HG03439 (cell line): ENCODE measurements around the gene GDAP1L1.
"Not testable (repeated sequence)": the region's sequence is repeated elsewhere in the genome, so short reads cannot be mapped to it uniquely, and the experiment has no call there.

ENCODE experiments used
- ATAC-seq: cut with Tn5 transposase; IDR thresholded peaks from one replicate; pipeline ENCODE4 v1.9.1; 2021; ENCODE audit warnings: mild to moderate bottlenecking, moderate library complexity; ENCODE audit not compliant: unreplicated experiment

The GDAP1L1 gene

DNA sequence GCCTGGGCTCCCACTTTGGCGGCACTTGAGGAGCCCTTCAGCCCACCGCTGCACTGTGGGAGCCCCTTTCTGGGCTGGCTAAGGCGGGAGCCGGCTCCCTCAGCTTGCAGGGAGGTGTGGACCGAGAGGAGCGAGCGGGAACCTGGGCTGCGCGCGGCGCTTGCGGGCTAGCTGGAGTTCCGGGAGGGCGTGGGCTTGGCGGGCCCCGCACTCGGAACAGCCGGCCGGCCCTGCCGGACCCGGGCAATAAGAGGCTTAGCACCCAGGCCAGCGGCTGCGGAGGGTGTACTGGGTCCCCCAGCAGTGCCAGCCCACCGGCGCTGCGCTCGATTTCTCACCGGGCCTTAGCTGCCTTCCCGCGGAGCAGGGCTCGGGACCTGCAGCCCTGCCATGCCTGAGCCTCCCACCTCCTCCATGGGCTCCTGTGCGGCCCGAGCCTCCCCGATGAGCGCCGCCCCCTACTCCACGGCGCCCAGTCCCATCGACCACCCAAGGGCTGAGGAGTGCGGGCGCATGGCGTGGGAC lies 52.0 kb downstream of the GDAP1L1 start:
- ATAC-seq, result not testable (repeated sequence)

DNA sequence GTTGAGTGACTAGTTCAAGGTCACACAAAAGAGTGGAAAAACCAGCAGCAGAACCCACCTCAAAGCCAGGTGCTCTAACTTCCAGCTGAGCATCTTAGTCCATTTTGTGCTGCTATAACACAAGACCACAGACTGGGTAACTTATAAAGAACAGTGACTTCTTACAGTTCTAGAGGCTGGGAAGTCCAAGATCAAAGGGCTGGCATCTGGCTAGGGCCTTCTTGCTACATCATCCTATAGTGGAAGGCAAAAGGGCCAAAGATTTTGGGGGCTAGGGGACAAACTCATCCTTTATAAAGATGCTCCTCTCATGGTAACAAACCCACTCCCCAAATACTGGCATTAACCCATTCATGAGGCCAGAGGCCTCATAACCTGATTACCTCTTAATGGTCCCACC lies 54.2 kb downstream of the GDAP1L1 start:
- no peak for ATAC-seq

GRCh38 chr20:44302026-44302669 lies 55.0 kb downstream of the GDAP1L1 start:
- ATAC-seq, result no peak

DNA sequence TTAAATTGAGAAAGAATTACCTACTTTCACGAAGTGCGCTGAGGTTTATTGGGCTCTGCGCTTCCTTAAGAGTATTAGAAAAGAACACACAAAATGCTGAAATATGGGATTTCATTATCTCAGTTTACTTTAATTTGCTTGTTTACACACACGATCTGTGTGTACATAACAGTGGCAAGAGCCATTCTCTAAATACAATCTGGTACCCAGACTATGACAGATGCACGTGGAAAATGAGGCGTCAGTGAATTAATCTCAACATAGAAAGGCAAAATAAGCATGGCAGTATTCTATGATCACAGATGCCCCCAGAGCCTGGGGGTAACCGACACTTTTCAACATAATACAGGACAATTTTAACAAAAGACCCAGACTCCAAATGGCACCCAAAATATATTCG lies 55.6 kb downstream of the GDAP1L1 start:
- ATAC-seq, result no peak

DNA sequence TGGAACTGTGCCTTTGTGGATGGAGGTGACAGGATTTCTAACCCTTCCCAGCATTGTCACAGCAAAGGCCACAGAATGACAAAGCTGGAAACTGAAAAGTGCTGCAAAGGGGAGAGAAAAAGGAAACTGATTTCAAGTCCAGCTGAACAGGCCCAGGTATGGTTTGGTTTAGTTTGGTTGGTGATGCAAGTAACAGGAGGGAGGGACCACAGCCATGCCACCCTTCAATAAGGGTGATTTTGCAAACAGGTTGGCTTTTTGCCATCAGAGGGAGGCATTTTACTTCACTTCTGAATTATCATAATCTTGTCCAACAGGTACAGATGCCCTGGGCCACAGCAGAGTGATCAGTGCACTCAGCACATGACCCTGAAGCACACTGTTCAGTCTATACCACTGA lies 57.3 kb downstream of the GDAP1L1 start:
- no peak for ATAC-seq

GRCh38 chr20:44306927-44307326 lies 59.8 kb downstream of the GDAP1L1 start:
- no peak for ATAC-seq

GRCh38 chr20:44309763-44310663 lies 62.9 kb downstream of the GDAP1L1 start:
- no peak for ATAC-seq

DNA sequence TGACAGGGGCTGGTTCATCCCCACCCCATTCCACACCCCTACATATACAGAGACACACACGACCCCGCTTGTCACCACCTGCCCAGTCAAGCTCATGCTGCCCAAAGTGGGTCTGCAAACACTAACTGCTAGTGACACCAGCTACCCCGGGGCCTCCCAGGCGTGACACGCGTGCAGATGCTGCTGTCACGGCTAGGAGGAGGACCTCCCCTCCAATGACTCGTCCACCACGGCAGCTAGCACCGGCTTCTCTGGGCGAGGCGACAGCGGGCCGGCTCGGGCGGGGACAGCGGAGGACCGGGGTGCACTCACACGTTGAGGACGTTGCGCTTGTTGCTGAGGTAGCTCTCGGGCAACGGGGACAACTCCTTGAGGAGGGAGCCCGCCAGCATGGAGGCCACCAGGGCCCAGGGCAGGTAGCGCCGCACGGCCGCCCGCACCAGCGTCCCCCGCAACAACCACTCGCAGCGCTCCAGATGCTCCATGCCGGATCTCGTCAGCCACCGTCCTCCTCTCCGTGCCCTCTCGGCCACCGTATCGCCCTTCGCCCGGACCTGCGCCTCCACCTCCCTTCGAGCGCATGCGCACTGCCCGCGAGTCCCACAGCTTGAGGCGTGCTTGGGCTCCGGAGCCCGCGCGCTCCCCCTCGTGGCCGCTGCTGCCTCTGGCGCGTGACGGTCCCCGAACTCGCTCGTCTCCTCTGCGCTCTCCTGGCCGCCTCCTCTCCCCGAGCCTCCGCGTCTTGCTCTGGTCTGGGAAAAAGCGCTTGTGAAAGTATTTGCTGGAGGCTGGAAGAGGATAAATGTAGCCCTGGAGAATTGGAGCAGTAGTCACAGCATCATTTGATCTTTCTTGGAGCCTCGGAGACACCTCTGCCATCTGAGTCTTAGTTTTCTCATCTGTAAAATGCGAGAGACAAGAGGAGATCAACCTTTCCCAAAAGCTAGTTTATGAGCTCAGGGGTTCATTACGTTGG lies 63.8 kb downstream of the GDAP1L1 start, which contains the start of gene FITM2:
Gene FITM2 (minus strand): TSS at position 539 of the 976 bp plus-strand sequence. CDS start 54 bp downstream, at position 485.
- ATAC-seq, result peak; percentile 83

GRCh38 chr20:44314870-44315269 lies 67.8 kb downstream of the GDAP1L1 start:
- no peak for ATAC-seq

DNA sequence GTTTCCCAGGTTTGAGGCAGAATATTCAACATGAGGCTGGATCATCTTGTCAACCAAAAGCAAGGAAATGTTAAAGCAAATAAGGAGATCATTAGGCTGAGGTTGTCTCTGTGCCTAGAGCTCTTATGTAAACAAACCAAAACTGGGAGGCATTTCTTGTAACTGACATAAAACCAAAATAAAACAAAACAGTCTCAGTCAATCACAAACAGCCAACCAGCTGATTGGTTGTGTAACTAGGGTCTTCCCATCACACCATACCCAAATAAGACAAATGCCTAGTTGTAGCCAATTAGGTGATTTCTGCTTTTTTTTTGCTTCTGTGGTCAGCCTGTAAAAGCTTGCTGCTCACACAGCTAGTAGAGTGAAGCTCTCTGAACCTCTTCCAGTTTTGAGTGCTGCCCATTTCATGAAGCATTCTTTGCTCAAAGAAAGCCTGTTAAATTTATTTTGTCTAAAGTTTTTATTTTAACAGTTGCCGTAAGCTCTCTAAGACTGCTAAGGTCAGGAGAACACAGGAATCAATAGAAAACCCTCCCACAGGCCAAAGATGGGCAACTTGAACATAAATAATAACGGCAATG lies 72.8 kb downstream of the GDAP1L1 start:
- no peak for ATAC-seq

- ATAC-seq, result no peak
Measured at GRCh38 chr20:44324343-44324742, 77.2 kb downstream of the GDAP1L1 start.

DNA sequence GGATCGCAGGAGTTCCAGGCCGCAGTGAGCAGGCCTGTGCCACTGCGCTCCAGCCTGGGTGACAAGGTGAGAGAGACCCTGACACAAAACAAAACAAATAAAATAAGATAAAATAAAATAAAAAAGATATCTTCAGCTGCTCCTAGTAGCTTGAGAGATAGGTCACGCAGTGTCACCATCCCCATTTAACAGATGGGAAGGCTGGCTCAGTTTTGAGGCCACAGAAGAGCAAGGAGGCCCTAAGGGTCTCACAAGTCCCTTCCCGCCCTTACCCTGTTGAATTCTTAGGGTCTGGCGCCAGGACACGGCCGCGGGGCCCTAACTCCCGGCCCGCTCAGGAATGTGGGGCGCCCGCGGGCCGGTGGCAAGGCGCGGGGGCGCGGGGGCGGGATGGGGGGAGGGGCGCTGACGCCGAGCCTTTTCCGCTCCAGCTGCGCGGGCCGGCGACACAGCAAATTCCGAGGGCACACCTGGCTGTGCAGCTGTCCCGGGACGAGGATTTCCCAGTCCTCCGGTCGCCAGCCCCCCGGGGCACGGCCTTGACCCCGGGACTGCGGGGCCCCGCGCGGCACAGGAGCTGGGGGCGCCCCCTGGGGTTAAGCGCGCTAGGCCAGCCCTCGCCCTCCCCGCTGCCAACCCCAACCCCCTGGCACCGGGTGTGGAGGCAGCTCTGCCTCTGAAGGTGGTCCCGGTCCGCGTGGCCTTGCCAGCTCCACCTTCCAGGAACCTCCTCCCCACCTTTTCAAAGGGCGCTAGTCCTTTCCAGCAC lies 79.5 kb downstream of the GDAP1L1 start:
- ATAC-seq, result no peak

DNA sequence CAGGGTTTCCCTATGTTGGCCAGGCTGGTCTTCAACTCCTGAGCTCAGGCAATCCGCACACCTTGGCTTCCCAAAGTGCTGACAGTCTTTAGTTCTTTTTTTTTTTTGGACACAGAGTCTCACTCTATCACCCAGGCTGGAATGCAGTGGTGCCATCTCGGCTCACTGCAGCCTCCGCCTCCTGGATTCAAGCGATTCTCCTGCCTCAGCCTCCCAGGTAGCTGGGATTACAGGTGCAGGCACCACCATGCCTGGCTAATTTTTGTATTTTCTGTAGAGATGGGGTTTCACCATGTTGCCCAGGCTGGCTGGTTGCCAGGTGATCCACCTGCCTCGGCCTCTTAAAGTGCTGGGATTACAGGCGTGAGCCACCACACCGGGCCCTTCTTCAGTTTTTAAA lies 80.6 kb downstream of the GDAP1L1 start:
- not testable (repeated sequence) for ATAC-seq

DNA sequence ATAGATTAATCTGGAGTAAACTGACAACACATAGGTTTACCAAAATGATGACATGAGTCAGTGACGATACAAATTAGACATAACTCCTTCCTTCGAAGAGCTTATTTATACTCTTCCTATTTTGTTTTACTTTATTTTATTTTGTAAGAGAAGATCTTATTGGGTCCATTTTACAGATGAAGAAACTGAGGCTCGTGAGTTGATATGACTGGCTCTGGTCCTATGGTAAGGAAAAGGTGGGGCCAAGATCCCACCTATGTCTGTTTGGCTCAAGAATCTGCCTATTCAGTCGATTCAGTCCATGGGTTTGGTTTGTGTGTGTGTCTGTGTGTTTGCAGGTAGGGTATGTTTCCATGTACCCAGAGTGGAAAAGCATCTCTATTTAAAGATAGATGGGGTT lies 81.3 kb downstream of the GDAP1L1 start:
- ATAC-seq, result no peak
